Measurements from ENCODE around the gene APOLD1.
"Not testable (repeated sequence)": the region's sequence is repeated elsewhere in the genome, so short reads cannot be mapped to it uniquely, and the experiment has no call there.

APOLD1 gene

GRCh38 chr12:12807970-12808702, 22.7 kb downstream of the APOLD1 start:
- peak; percentile 89 for DNase-seq (ENCODE audit: low spot score)

- no peak for DNase-seq (ENCODE audit: low spot score)
Observed at GRCh38 chr12:12810553-12811021, 25.1 kb downstream of the APOLD1 start.

- no peak for DNase-seq (ENCODE audit: low spot score)
Observed at GRCh38 chr12:12811343-12811742, 25.9 kb downstream of the APOLD1 start.

- no peak for DNase-seq (ENCODE audit: low spot score)
Observed at GRCh38 chr12:12812174-12812573, 26.7 kb downstream of the APOLD1 start.

- DNase-seq (ENCODE audit: low spot score) = no peak
Observed at GRCh38 chr12:12812618-12813119, 27.2 kb downstream of the APOLD1 start.

- peak; percentile 85 for DNase-seq (ENCODE audit: low spot score)
Observed at GRCh38 chr12:12813120-12814101, 28.0 kb downstream of the APOLD1 start, which contains the start of gene DDX47. Gene DDX47, plus strand, starts transcription at chr12:12813346. Its CDS starts 22 bp downstream, at chr12:12813368.

GRCh38 chr12:12817616-12818015, 32.2 kb downstream of the APOLD1 start:
- DNase-seq (ENCODE audit: low spot score) = no peak

- no peak for DNase-seq (ENCODE audit: low spot score)
Observed at GRCh38 chr12:12818701-12819100, 33.2 kb downstream of the APOLD1 start.

- DNase-seq (ENCODE audit: low spot score) = no peak
Observed at GRCh38 chr12:12819221-12819620, 33.8 kb downstream of the APOLD1 start.

GRCh38 chr12:12819752-12820311, 34.4 kb downstream of the APOLD1 start:
- DNase-seq (ENCODE audit: low spot score) = no peak

GRCh38 chr12:12820376-12820775, 34.9 kb downstream of the APOLD1 start:
- DNase-seq (ENCODE audit: low spot score) = not testable (repeated sequence)

- no peak for DNase-seq (ENCODE audit: low spot score)
Observed at GRCh38 chr12:12821975-12822374, 36.5 kb downstream of the APOLD1 start.

- DNase-seq (ENCODE audit: low spot score) = no peak
Observed at GRCh38 chr12:12822886-12823285, 37.4 kb downstream of the APOLD1 start.

- no peak for DNase-seq (ENCODE audit: low spot score)
Observed at GRCh38 chr12:12823300-12823699, 37.8 kb downstream of the APOLD1 start.

- DNase-seq (ENCODE audit: low spot score) = no peak
Observed at GRCh38 chr12:12823811-12824210, 38.4 kb downstream of the APOLD1 start.

GRCh38 chr12:12835378-12836146, 50.1 kb downstream of the APOLD1 start:
- DNase-seq (ENCODE audit: low spot score) = no peak

GRCh38 chr12:12836571-12836970, 51.1 kb downstream of the APOLD1 start:
- no peak for DNase-seq (ENCODE audit: low spot score)

GRCh38 chr12:12837025-12837812, 51.8 kb downstream of the APOLD1 start:
- DNase-seq (ENCODE audit: low spot score) = peak; percentile 83

GRCh38 chr12:12837813-12838153, 52.3 kb downstream of the APOLD1 start:
- no peak for DNase-seq (ENCODE audit: low spot score)

GRCh38 chr12:12839003-12839395, 53.5 kb downstream of the APOLD1 start:
- no peak for DNase-seq (ENCODE audit: low spot score)

- DNase-seq (ENCODE audit: low spot score) = not testable (repeated sequence)
Observed at GRCh38 chr12:12839439-12839838, 54.0 kb downstream of the APOLD1 start.
